ENCODE data around the gene SIK2. TPM values are rescaled to one million over a fixed set of nuclear protein-coding genes. Genes with fewer than 3 reads are reported as not detected.

SIK2 gene
- total and polyA plus RNA-seq, 3 experiments from 2014 or later = 0.48 to 10.3 (median 8.8) TPM

- ChIA-PET POLR2A (no interaction called here), CTCF (no interaction called here)
- no peaks in the 10 kb centered on the region for H3K27me3 ChIP-seq (ENCODE audit: insufficient read depth, low read length, poor library complexity, severe bottlenecking)
- Mint-ChIP-seq H3K36me3 (peaks cover 0 to 81% (median 9%) of the 10 kb centered on the region in 3 donors), H3K4me1 (no peaks in the 10 kb centered on the region), H3K27me3 (no peaks in the 10 kb centered on the region), H3K9me3 (no peaks in the 10 kb centered on the region), H3K27ac (no peak overlapping the region), H3K4me3 (no peak overlapping the region)
- DNase-seq = no peak
- H3K36me3 ChIP-seq (ENCODE audit: insufficient read depth, low read length) = peaks cover 19% of the 10 kb centered on the region
- no peaks in the 10 kb centered on the region for H3K4me1 ChIP-seq (ENCODE audit: insufficient read depth, low read length)
- H3K9me3 ChIP-seq (ENCODE audit: low read length) = no peaks in the 10 kb centered on the region
- H3K4me3 ChIP-seq (ENCODE audit: low read length) = no peak overlapping the region
- H3K27ac ChIP-seq (ENCODE audit: low read depth, low read length) = no peak overlapping the region
These were observed 123.4 kb downstream of the SIK2 start for GRCh38 chr11:111725621-111726020.

DNA sequence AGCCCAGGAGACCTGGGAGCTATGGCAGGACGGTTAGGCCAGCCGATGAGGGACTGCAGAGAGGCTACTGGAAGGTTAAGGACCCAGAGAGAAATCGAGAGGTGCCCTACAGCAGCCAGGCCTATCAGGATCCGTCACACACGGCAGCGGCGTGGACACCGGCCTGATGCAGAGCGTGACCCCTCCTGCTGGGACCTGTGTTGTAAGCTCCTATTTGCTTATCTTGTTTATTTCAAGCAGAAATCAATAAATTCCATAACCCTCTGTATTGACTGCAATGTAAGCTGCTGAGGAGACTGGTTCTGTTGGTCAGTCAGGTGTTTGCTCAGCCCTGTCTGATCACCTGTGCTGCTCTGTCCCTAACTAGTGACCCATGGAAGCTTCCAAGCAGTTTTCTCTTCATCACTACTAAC, 124.1 kb downstream of the SIK2 start:
- no peaks in the 10 kb centered on the region for H3K9me3 Mint-ChIP-seq

GRCh38 chr11:111727431-111727830, 125.2 kb downstream of the SIK2 start:
- H3K27ac ChIP-seq (ENCODE audit: low read depth, low read length) = no peak overlapping the region
- Mint-ChIP-seq H3K4me1 (no peaks in the 10 kb centered on the region), H3K36me3 (peaks cover 0 to 66% (median 2%) of the 10 kb centered on the region in 3 donors), H3K27ac (peak overlapping the region in 1 of 8 donors; percentile 66), H3K27me3 (no peaks in the 10 kb centered on the region), H3K4me3 (no peak overlapping the region), H3K9me3 (no peaks in the 10 kb centered on the region)
- H3K4me1 ChIP-seq (ENCODE audit: insufficient read depth, low read length) = no peaks in the 10 kb centered on the region
- H3K27me3 ChIP-seq (ENCODE audit: insufficient read depth, low read length, poor library complexity, severe bottlenecking) = no peaks in the 10 kb centered on the region
- H3K36me3 ChIP-seq (ENCODE audit: insufficient read depth, low read length) = peaks cover under 1% of the 10 kb centered on the region
- ChIA-PET POLR2A (no interaction called here), CTCF (no interaction called here)
- DNase-seq = no peak
- no peaks in the 10 kb centered on the region for H3K9me3 ChIP-seq (ENCODE audit: low read length)
- H3K4me3 ChIP-seq (ENCODE audit: low read length) = no peak overlapping the region

More for the DNA sequence above, 124.1 kb downstream of the SIK2 start:
- Histone ChIP-seq H3K9me3 (ENCODE audit: low read length) (no peaks in the 10 kb centered on the region), H3K27ac (ENCODE audit: low read depth, low read length) (no peak overlapping the region), H3K36me3 (ENCODE audit: insufficient read depth, low read length) (peaks cover 12% of the 10 kb centered on the region), H3K4me3 (ENCODE audit: low read length) (no peak overlapping the region), H3K27me3 (ENCODE audit: insufficient read depth, low read length, poor library complexity, severe bottlenecking) (no peaks in the 10 kb centered on the region), H3K4me1 (ENCODE audit: insufficient read depth, low read length) (no peaks in the 10 kb centered on the region)
- Mint-ChIP-seq H3K4me1 (no peaks in the 10 kb centered on the region), H3K27me3 (no peaks in the 10 kb centered on the region), H3K4me3 (no peak overlapping the region), H3K36me3 (peaks cover 0 to 78% (median 5%) of the 10 kb centered on the region in 3 donors), H3K27ac (peak overlapping the region in 1 of 8 donors; percentile 45)
- ChIA-PET CTCF (no interaction called here), POLR2A (no interaction called here)
- no peak for DNase-seq

DNA sequence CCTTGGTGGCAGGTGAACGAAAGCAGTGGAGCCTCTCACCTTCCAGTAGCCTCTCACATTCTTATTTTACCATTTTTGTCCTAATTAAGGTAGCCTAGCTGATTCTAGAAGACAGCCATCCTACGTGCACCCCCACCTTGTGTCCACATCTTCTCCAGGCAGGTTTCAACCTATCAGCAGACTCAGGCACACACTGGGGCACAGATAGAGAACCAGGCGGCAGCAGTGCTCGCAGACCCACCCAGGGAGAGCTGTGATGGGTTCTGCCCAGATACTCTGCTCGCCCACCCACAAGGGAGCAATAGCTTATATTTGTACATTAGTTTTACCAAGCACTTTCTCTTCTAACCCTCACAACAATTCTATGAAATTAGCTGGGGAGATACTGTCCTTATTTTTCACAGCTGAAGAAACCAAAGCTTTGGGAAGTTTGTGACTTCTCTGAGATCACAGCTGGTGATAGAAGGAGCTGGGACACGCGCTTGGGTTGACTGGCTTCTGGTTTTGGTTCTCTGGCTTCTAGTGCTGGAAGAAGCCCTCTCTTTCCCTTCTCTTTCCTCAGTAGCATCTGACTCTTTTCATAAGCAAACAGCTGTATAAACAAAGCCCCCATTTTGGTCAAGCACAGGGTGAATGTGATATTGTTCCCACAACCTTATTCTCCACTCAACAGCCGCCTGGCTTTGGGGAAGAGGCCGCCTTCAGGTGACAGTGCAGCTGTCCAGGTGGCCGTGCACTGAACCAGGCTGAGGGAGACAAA, 127.0 kb downstream of the SIK2 start:
- Mint-ChIP-seq H3K4me3 (no peak overlapping the region), H3K4me1 (no peaks in the 10 kb centered on the region), H3K27ac (peak overlapping the region in 2 of 8 donors; percentile 17 to 70), H3K27me3 (no peaks in the 10 kb centered on the region), H3K9me3 (no peaks in the 10 kb centered on the region), H3K36me3 (peaks cover 0 to 48% (median 0%) of the 10 kb centered on the region in 3 donors)
- no peak overlapping the region for H3K27ac ChIP-seq (ENCODE audit: low read depth, low read length)
- H3K36me3 ChIP-seq (ENCODE audit: insufficient read depth, low read length) = no peaks in the 10 kb centered on the region
- CTCF ChIA-PET = no interaction called here
- DNase-seq = no peak
- H3K27me3 ChIP-seq (ENCODE audit: insufficient read depth, low read length, poor library complexity, severe bottlenecking) = no peaks in the 10 kb centered on the region
- no peak overlapping the region for H3K4me3 ChIP-seq (ENCODE audit: low read length)
- H3K4me1 ChIP-seq (ENCODE audit: insufficient read depth, low read length) = no peaks in the 10 kb centered on the region
- POLR2A ChIA-PET = no interaction called here
- H3K9me3 ChIP-seq (ENCODE audit: low read length) = no peaks in the 10 kb centered on the region

DNA sequence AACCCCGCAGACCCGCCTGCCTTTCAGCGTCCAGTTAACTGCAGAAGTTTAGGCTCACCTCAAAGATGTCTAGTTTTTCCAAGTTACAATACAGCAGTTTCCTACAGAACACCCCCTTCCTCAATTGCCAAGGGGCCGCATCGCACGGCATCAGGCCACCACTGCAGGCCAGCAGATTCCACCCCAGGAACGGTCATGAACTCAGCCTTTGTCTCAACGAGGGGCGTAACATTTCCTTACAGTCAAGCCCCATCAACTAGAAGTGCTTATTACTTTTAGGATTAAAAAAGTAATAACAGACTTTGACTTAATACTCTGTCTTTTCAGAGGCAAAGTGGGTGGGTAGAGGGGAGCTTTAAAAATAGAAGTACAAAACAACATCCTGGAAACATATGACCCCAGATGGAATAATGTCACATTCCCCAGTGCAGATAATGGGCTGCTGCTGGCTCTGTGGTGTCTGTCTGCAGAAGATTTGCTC, 127.6 kb downstream of the SIK2 start:
- Mint-ChIP-seq H3K27me3 (no peaks in the 10 kb centered on the region), H3K4me3 (no peak overlapping the region), H3K27ac (peak overlapping the region in 1 of 8 donors; percentile 45), H3K4me1 (peaks cover 0 to 2% (median 0%) of the 10 kb centered on the region in 3 donors), H3K36me3 (peaks cover 0 to 46% (median 0%) of the 10 kb centered on the region in 3 donors), H3K9me3 (no peaks in the 10 kb centered on the region)
- CTCF ChIA-PET = no interaction called here
- DNase-seq = no peak
- H3K27ac ChIP-seq (ENCODE audit: low read depth, low read length) = no peak overlapping the region
- POLR2A ChIA-PET = no interaction called here
- H3K27me3 ChIP-seq (ENCODE audit: insufficient read depth, low read length, poor library complexity, severe bottlenecking) = no peaks in the 10 kb centered on the region
- no peaks in the 10 kb centered on the region for H3K9me3 ChIP-seq (ENCODE audit: low read length)
- no peak overlapping the region for H3K4me3 ChIP-seq (ENCODE audit: low read length)
- H3K4me1 ChIP-seq (ENCODE audit: insufficient read depth, low read length) = no peaks in the 10 kb centered on the region
- no peaks in the 10 kb centered on the region for H3K36me3 ChIP-seq (ENCODE audit: insufficient read depth, low read length)

DNA sequence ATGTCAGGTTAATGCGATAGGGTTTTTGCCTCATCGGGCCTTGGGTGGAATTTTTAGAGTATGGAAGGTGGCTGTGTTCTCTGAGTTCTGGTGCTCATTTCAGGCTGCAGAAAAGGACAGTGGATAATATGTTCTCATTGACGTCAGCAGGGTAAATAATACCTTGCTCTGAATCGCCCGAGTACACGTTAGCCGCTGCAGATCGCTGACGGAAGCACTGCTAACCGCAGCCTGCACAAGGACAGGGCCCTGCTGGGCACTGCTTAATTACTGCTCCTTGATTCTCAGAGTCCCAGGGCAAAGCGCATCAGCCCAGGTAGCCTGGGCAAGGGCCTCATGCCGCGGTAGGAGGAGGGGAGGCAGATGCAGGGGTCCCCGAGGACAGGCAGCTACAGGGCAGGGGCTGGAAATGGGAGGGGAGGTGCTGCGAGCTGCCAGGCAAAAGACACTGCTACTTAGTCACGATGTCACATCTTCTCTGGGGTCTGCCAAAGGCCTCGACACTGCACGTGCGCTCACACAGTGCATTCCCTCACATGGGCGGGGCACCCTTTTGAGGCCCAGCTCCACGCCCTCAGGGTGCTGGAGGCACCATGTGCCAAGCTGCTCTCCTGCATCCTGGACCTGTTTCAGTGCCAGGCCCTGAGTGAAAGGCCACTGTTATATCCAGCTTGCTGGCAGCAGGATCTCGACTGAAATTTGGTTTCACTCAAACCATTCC, 128.8 kb downstream of the SIK2 start:
- Histone ChIP-seq H3K36me3 (ENCODE audit: insufficient read depth, low read length) (no peaks in the 10 kb centered on the region), H3K9me3 (ENCODE audit: low read length) (no peaks in the 10 kb centered on the region), H3K27ac (ENCODE audit: low read depth, low read length) (no peak overlapping the region), H3K4me3 (ENCODE audit: low read length) (no peak overlapping the region), H3K27me3 (ENCODE audit: insufficient read depth, low read length, poor library complexity, severe bottlenecking) (no peaks in the 10 kb centered on the region), H3K4me1 (ENCODE audit: insufficient read depth, low read length) (no peaks in the 10 kb centered on the region)
- no peak for DNase-seq
- Mint-ChIP-seq H3K4me1 (peaks cover 0 to 3% (median 0%) of the 10 kb centered on the region in 3 donors), H3K27ac (peak overlapping the region in 1 of 8 donors; percentile 77), H3K4me3 (no peak overlapping the region), H3K9me3 (no peaks in the 10 kb centered on the region), H3K27me3 (no peaks in the 10 kb centered on the region), H3K36me3 (peaks cover 0 to 41% (median 0%) of the 10 kb centered on the region in 3 donors)
- ChIA-PET CTCF (no interaction called here), POLR2A (no interaction called here)

GRCh38 chr11:111731821-111732220, 129.6 kb downstream of the SIK2 start:
- Histone ChIP-seq H3K27ac (ENCODE audit: low read depth, low read length) (no peak overlapping the region), H3K4me1 (ENCODE audit: insufficient read depth, low read length) (no peaks in the 10 kb centered on the region), H3K36me3 (ENCODE audit: insufficient read depth, low read length) (no peaks in the 10 kb centered on the region), H3K9me3 (ENCODE audit: low read length) (no peaks in the 10 kb centered on the region), H3K27me3 (ENCODE audit: insufficient read depth, low read length, poor library complexity, severe bottlenecking) (no peaks in the 10 kb centered on the region), H3K4me3 (ENCODE audit: low read length) (no peak overlapping the region)
- CTCF ChIA-PET = no interaction called here
- POLR2A ChIA-PET = no interaction called here
- Mint-ChIP-seq H3K4me1 (peaks cover 0 to 5% (median 0%) of the 10 kb centered on the region in 3 donors), H3K27me3 (no peaks in the 10 kb centered on the region), H3K9me3 (no peaks in the 10 kb centered on the region), H3K27ac (no peak overlapping the region), H3K36me3 (peaks cover 0 to 36% (median 0%) of the 10 kb centered on the region in 3 donors), H3K4me3 (no peak overlapping the region)
- DNase-seq = no peak

DNA sequence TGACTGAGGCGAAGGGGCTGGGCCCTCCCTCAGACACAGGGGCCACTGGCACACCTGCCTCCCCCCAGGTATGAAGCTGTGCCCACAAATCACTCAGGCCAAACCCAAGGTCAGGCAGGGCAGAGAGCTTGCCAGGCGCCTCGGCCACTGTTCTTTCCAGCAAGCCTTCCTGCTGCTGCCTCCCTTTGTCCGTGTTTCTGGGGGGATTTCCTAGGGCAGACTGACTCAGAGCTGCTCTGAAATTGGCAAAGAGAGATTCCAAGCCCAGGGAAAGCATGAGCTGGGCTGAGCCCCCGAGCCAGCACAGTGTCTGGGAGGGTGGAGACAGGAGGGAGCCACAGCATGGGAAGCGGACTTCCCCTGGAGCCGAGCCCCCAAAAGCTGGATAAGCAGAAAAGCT, 130.8 kb downstream of the SIK2 start:
- no peaks in the 10 kb centered on the region for H3K9me3 Mint-ChIP-seq
- H3K4me3 ChIP-seq (ENCODE audit: low read length) = no peak overlapping the region
- H3K4me3 Mint-ChIP-seq = no peak overlapping the region
- no peak overlapping the region for H3K27ac ChIP-seq (ENCODE audit: low read depth, low read length)
- no peaks in the 10 kb centered on the region for H3K27me3 Mint-ChIP-seq
- H3K36me3 ChIP-seq (ENCODE audit: insufficient read depth, low read length) = no peaks in the 10 kb centered on the region
- ChIA-PET CTCF (interaction anchor here (1.4 kb wide), 1 partner anchor 129 kb away, joined by 3 read pairs; no protein-coding TSS in a partner anchor), POLR2A (no interaction called here)
- H3K27me3 ChIP-seq (ENCODE audit: insufficient read depth, low read length, poor library complexity, severe bottlenecking) = no peaks in the 10 kb centered on the region
- peaks cover 0 to 5% (median 0%) of the 10 kb centered on the region in 3 donors for H3K4me1 Mint-ChIP-seq
- no peak for DNase-seq
- H3K4me1 ChIP-seq (ENCODE audit: insufficient read depth, low read length) = no peaks in the 10 kb centered on the region
- peaks cover 0 to 34% (median 2%) of the 10 kb centered on the region in 3 donors for H3K36me3 Mint-ChIP-seq
- no peaks in the 10 kb centered on the region for H3K9me3 ChIP-seq (ENCODE audit: low read length)
- H3K27ac Mint-ChIP-seq = peak overlapping the region in 1 of 8 donors; percentile 65
